Activated CD4-positive, alpha-beta memory T cell treated with anti-CD3 and anti-CD28 coated beads for 36 hours (primary cell): ENCODE results near the gene LAMC2. TPM values are rescaled to one million over a fixed set of nuclear protein-coding genes. Genes with fewer than 3 reads are reported as not detected.

Source experiments
- CTCF ChIA-PET: fragments of 350-600 bp; sonication (Branson Sonifier 250); formaldehyde crosslinking; loops from one replicate; lab custom pipeline; 2021; ENCODE audit warnings: antibody characterized with exemption, inconsistent platforms; lab: Charles Lee
- POLR2A ChIA-PET: fragments of 350-600 bp; sonication (Branson Sonifier 250); formaldehyde crosslinking; loops from one replicate; lab custom pipeline; 2021; ENCODE audit warnings: antibody characterized with exemption; lab: Charles Lee
- DNase-seq: peaks from one replicate; pipeline ENCODE4 v3.0.0-alpha.2; 2020
- H3K27ac Mint-ChIP-seq: one replicate; pipeline ENCODE4 v1.8.0; 2021; ENCODE audit warnings: mixed read lengths
- H3K27me3 Mint-ChIP-seq: one replicate; pipeline ENCODE4 v1.8.0; 2021; ENCODE audit warnings: mixed read lengths
- H3K36me3 Mint-ChIP-seq: one replicate; pipeline ENCODE4 v1.8.0; 2021; ENCODE audit warnings: mixed read lengths
- H3K4me1 Mint-ChIP-seq: one replicate; pipeline ENCODE4 v1.8.0; 2021; ENCODE audit warnings: low read depth, mixed read lengths
- H3K4me3 Mint-ChIP-seq: one replicate; pipeline ENCODE4 v1.8.0; 2021; ENCODE audit warnings: mild to moderate bottlenecking, mixed read lengths
- H3K9me3 Mint-ChIP-seq: one replicate; pipeline ENCODE4 v1.8.0; 2021; ENCODE audit warnings: mixed read lengths
- intact Hi-C: fragments of 100-400 bp; cut with micrococcal nuclease; formaldehyde crosslinking; loops from one replicate; pipeline ENCODE4 v1.15.1; 2023
- total RNA-seq, 2 experiments: library from RNA; stranded (reverse); gene quantifications; one replicate each; pipeline ENCODE4 v1.2.3, GENCODE V29; 2021

The LAMC2 gene
- total RNA-seq, 2 experiments from 2014 or later = not detected

GRCh38 chr1:183178545-183178944, 7.5 kb upstream of the LAMC2 start:
- no peak for DNase-seq
- Mint-ChIP-seq H3K27ac (no peak overlapping the region), H3K27me3 (peaks cover 3% of the 10 kb centered on the region), H3K4me3 (no peak overlapping the region), H3K36me3 (no peaks in the 10 kb centered on the region), H3K4me1 (peaks cover 9% of the 10 kb centered on the region), H3K9me3 (no peaks in the 10 kb centered on the region)
- ChIA-PET CTCF (no interaction called here), POLR2A (no interaction called here)
- intact Hi-C loops = no loop called here

DNA sequence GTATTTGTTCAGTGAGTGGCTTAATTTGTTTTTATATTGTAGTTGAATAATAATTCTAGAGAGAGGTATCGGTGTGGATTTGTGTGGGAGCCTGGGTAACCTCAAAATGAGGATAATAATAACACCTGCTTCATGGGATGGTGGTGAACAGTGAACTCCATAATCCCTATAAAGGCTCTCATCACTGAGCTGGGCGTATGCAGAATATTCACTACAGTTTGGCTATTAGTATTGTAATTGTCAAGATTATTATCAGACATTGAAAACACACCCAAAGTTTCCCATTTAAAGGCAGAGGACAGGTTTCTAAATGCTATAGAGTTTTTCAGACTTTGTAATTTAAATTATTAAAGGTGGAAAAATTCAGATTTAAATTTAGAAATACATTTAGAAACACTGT, 7.0 kb upstream of the LAMC2 start:
- POLR2A ChIA-PET = no interaction called here
- peaks cover 9% of the 10 kb centered on the region for H3K4me1 Mint-ChIP-seq
- no peak for DNase-seq

GRCh38 chr1:183180218-183180617, 5.8 kb upstream of the LAMC2 start:
- H3K27ac Mint-ChIP-seq = no peak overlapping the region
- no peaks in the 10 kb centered on the region for H3K36me3 Mint-ChIP-seq
- no peak overlapping the region for H3K4me3 Mint-ChIP-seq
- H3K27me3 Mint-ChIP-seq = no peaks in the 10 kb centered on the region
- DNase-seq = no peak
- H3K4me1 Mint-ChIP-seq = peaks cover 9% of the 10 kb centered on the region
- intact Hi-C loops = no loop called here
- CTCF ChIA-PET = no interaction called here
- POLR2A ChIA-PET = no interaction called here
- H3K9me3 Mint-ChIP-seq = no peaks in the 10 kb centered on the region

More for the DNA sequence above, 7.0 kb upstream of the LAMC2 start:
- CTCF ChIA-PET = no interaction called here
- no peaks in the 10 kb centered on the region for H3K36me3 Mint-ChIP-seq
- no peak overlapping the region for H3K4me3 Mint-ChIP-seq
- H3K9me3 Mint-ChIP-seq = no peaks in the 10 kb centered on the region
- H3K27me3 Mint-ChIP-seq = peaks cover 3% of the 10 kb centered on the region
- no peak overlapping the region for H3K27ac Mint-ChIP-seq
- intact Hi-C loops = no loop called here

- intact Hi-C loops = no loop called here
- no peak overlapping the region for H3K27ac Mint-ChIP-seq
- H3K4me3 Mint-ChIP-seq = no peak overlapping the region
- ChIA-PET POLR2A (no interaction called here), CTCF (no interaction called here)
- H3K9me3 Mint-ChIP-seq = no peaks in the 10 kb centered on the region
- H3K36me3 Mint-ChIP-seq = no peaks in the 10 kb centered on the region
- peak; percentile 43 for DNase-seq
- peaks cover 9% of the 10 kb centered on the region for H3K4me1 Mint-ChIP-seq
- H3K27me3 Mint-ChIP-seq = peaks cover 4% of the 10 kb centered on the region
Observed at GRCh38 chr1:183180634-183181056, 5.4 kb upstream of the LAMC2 start.

DNA sequence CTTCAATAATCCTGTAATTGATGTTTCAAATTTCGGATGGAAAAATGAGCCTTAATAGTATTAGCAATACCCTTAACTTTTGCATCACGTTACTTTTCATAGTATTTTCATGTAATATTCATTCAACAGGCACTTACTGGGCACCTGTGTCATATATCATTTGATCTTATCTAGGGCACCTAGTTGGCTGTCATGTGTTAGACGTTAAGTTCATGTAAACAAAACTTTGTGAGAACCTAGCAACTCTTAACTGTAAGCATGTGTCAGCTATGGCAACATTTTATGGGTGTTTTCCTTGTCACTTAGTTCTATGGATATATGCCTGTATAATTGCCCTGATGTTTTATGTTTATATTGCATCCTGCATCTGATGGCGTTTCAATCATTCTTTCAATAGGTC, 777 bp downstream of the LAMC2 start:
- intact Hi-C loops = no loop called here
- CTCF ChIA-PET = no interaction called here
- Mint-ChIP-seq H3K27me3 (peaks cover 29% of the 10 kb centered on the region), H3K4me3 (no peak overlapping the region), H3K9me3 (no peaks in the 10 kb centered on the region), H3K36me3 (no peaks in the 10 kb centered on the region), H3K4me1 (no peaks in the 10 kb centered on the region), H3K27ac (no peak overlapping the region)
- POLR2A ChIA-PET = no interaction called here
- no peak for DNase-seq

DNA sequence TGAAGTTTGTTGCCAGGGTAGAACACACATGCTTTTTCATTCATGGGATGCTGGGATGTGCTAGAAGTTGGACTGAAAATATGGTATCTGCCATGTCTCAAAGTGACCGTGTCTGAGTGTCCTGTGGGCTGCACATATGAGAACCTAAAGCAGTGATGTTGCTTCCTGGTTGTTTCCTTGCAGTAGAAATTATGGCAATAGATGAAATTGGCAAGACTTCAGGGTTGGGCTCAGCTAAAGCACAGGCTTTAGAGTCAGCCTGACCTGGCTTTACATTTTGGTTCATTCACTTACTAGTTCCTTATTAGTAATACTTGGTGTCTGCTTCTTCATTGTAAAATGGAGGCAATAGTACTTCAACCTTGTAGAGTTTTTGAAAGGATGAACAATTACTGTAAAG, 2.2 kb downstream of the LAMC2 start:
- H3K27ac Mint-ChIP-seq = no peak overlapping the region
- no peak for DNase-seq
- POLR2A ChIA-PET = no interaction called here
- no peaks in the 10 kb centered on the region for H3K4me1 Mint-ChIP-seq
- CTCF ChIA-PET = no interaction called here
- no peak overlapping the region for H3K4me3 Mint-ChIP-seq
- H3K9me3 Mint-ChIP-seq = no peaks in the 10 kb centered on the region
- no peaks in the 10 kb centered on the region for H3K36me3 Mint-ChIP-seq
- intact Hi-C loops = no loop called here
- H3K27me3 Mint-ChIP-seq = peaks cover 29% of the 10 kb centered on the region

DNA sequence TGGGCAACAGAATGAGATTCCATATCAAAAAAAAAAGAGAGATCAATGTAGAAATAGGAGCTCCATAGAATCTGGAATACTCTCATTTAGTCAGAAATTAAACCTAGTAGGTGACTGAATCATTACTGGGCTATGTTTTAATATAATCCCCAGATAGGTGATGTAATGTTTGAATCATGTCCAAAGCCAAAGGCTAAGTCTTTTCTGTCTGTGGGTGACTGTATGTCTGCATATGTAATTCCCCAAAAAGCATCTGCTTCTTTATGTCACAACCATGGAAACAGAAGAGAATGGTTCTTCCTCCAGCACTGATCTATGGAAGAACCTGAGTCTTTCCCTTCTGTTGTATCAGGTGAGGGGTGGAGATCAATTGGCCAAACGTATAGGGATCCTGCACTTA, 5.8 kb downstream of the LAMC2 start:
- Mint-ChIP-seq H3K27ac (no peak overlapping the region), H3K9me3 (no peaks in the 10 kb centered on the region), H3K4me3 (no peak overlapping the region), H3K36me3 (no peaks in the 10 kb centered on the region), H3K4me1 (peaks cover 11% of the 10 kb centered on the region), H3K27me3 (peaks cover 18% of the 10 kb centered on the region)
- DNase-seq = no peak
- ChIA-PET POLR2A (no interaction called here), CTCF (no interaction called here)
- intact Hi-C loops = no loop called here

- Mint-ChIP-seq H3K27me3 (peaks cover 14% of the 10 kb centered on the region), H3K36me3 (no peaks in the 10 kb centered on the region), H3K9me3 (no peaks in the 10 kb centered on the region), H3K4me3 (no peak overlapping the region), H3K27ac (no peak overlapping the region), H3K4me1 (peaks cover 11% of the 10 kb centered on the region)
- CTCF ChIA-PET = no interaction called here
- POLR2A ChIA-PET = no interaction called here
- intact Hi-C loops = no loop called here
- no peak for DNase-seq
Observed at GRCh38 chr1:183193963-183194525, 8.0 kb downstream of the LAMC2 start.

GRCh38 chr1:183194527-183195141, 8.6 kb downstream of the LAMC2 start:
- Mint-ChIP-seq H3K4me3 (no peak overlapping the region), H3K4me1 (peaks cover 11% of the 10 kb centered on the region), H3K27me3 (peaks cover 14% of the 10 kb centered on the region), H3K27ac (no peak overlapping the region), H3K9me3 (no peaks in the 10 kb centered on the region), H3K36me3 (no peaks in the 10 kb centered on the region)
- intact Hi-C loops = no loop called here
- POLR2A ChIA-PET = no interaction called here
- DNase-seq = peak; percentile 40
- CTCF ChIA-PET = no interaction called here

- DNase-seq = no peak
- Mint-ChIP-seq H3K4me3 (no peak overlapping the region), H3K27ac (no peak overlapping the region), H3K9me3 (no peaks in the 10 kb centered on the region), H3K27me3 (peaks cover 14% of the 10 kb centered on the region), H3K36me3 (no peaks in the 10 kb centered on the region), H3K4me1 (peaks cover 11% of the 10 kb centered on the region)
- intact Hi-C loops = no loop called here
- CTCF ChIA-PET = no interaction called here
- POLR2A ChIA-PET = no interaction called here
Observed at GRCh38 chr1:183195142-183195574, 9.1 kb downstream of the LAMC2 start.

GRCh38 chr1:183197762-183198161, 11.7 kb downstream of the LAMC2 start:
- peaks cover 11% of the 10 kb centered on the region for H3K4me1 Mint-ChIP-seq
- ChIA-PET POLR2A (no interaction called here), CTCF (no interaction called here)
- H3K27me3 Mint-ChIP-seq = peaks cover 22% of the 10 kb centered on the region
- H3K36me3 Mint-ChIP-seq = no peaks in the 10 kb centered on the region
- H3K9me3 Mint-ChIP-seq = no peaks in the 10 kb centered on the region
- DNase-seq = no peak
- no peak overlapping the region for H3K4me3 Mint-ChIP-seq
- no peak overlapping the region for H3K27ac Mint-ChIP-seq
- intact Hi-C loops = no loop called here

GRCh38 chr1:183198463-183198862, 12.4 kb downstream of the LAMC2 start:
- intact Hi-C loops = no loop called here
- CTCF ChIA-PET = no interaction called here
- H3K4me3 Mint-ChIP-seq = no peak overlapping the region
- POLR2A ChIA-PET = no interaction called here
- no peak for DNase-seq
- H3K27me3 Mint-ChIP-seq = peaks cover 22% of the 10 kb centered on the region
- peaks cover 11% of the 10 kb centered on the region for H3K4me1 Mint-ChIP-seq
- no peak overlapping the region for H3K27ac Mint-ChIP-seq
- no peaks in the 10 kb centered on the region for H3K36me3 Mint-ChIP-seq
- H3K9me3 Mint-ChIP-seq = no peaks in the 10 kb centered on the region

DNA sequence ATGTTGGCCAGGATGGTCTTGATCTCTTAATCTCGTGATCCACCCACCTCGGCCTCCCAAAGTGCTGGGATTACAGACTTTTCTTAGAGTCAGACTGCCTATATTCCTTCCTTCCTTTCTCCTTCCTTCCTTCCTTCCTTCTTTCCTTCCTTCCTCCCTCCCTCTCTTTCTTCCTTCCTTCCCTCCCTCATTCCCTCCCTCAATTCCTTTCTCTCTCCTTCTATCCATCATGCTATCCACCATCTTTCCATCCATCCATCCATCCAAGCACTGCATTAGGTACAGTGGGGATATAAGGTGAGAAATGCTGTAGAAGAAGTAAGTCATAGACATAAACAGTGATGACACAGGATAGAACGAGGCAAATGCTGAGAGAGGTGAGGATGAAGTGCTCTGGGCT, 13.2 kb downstream of the LAMC2 start:
- Mint-ChIP-seq H3K27ac (no peak overlapping the region), H3K4me1 (peaks cover 11% of the 10 kb centered on the region), H3K9me3 (no peaks in the 10 kb centered on the region), H3K27me3 (peaks cover 23% of the 10 kb centered on the region), H3K4me3 (no peak overlapping the region), H3K36me3 (no peaks in the 10 kb centered on the region)
- POLR2A ChIA-PET = no interaction called here
- intact Hi-C loops = no loop called here
- DNase-seq = no peak
- CTCF ChIA-PET = no interaction called here
